Ishikawa (cell line): ENCODE data around the gene LDLR.

Experiments
- CEBPB ChIP-seq: IDR thresholded peaks from 2 replicates; pipeline ENCODE4 v1.6.1; 2012
- CREB1 ChIP-seq: IDR thresholded peaks from 2 replicates; pipeline ENCODE4 v1.6.1; 2012; ENCODE audit warnings: low read depth
- EGR1 ChIP-seq: IDR thresholded peaks from 2 replicates; pipeline ENCODE4 v1.6.1; 2012
- EP300 ChIP-seq: IDR thresholded peaks from 2 replicates; pipeline ENCODE4 v1.6.1; 2012; ENCODE audit warnings: borderline replicate concordance
- FOXM1 ChIP-seq: IDR thresholded peaks from 2 replicates; pipeline ENCODE4 v1.6.1; 2012; ENCODE audit warnings: low read depth, borderline replicate concordance
- NFIC ChIP-seq: IDR thresholded peaks from 2 replicates; pipeline ENCODE4 v1.6.1; 2012
- RAD21 ChIP-seq: IDR thresholded peaks from 2 replicates; pipeline ENCODE4 v1.6.1; 2012; ENCODE audit warnings: low read depth
- TAF1 ChIP-seq: IDR thresholded peaks from 2 replicates; pipeline ENCODE4 v1.6.1; 2012; ENCODE audit warnings: low read depth, mild to moderate bottlenecking
- TCF12 ChIP-seq: IDR thresholded peaks from 2 replicates; pipeline ENCODE4 v1.6.1; 2012; ENCODE audit warnings: low read depth
- TEAD4 ChIP-seq: IDR thresholded peaks from 2 replicates; pipeline ENCODE4 v1.6.1; 2012
- YY1 ChIP-seq: IDR thresholded peaks from 2 replicates; pipeline ENCODE4 v1.6.1; 2012; ENCODE audit warnings: low read depth
- ZBTB7A ChIP-seq: IDR thresholded peaks from 2 replicates; pipeline ENCODE4 v1.6.1; 2012; ENCODE audit warnings: low read depth
- TF ChIP-seq, protein P1 (sequence below): IDR thresholded peaks from 2 replicates; pipeline ENCODE4 v1.6.1; 2012; ENCODE audit warnings: low read depth, mild to moderate bottlenecking
- TF ChIP-seq, protein P2 (sequence below): IDR thresholded peaks from 2 replicates; pipeline ENCODE4 v1.6.1; 2012
- TF ChIP-seq, protein P3 (sequence below): IDR thresholded peaks from 2 replicates; pipeline ENCODE4 v1.6.1; 2012

The LDLR gene

DNA sequence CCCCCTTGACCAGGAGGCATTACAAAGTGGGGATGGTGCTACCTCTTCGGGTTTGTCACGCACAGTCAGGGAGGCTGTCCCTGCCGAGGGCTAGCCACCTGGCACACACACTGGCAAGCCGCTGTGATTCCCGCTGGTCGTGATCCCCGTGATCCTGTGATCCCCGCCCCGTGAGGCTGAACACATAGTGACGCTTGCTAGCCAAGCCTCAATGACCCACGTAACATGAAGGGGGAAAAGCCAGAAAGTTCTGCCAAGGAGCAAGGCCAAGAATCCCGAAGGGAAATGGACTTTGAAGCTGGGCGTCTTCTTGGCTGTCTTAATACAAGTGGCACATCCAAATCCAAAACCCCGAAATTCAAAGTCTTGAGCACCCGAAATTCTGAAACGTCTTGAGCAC is 13.7 kb downstream of the LDLR start:
- no peak for TF ChIP-seq CEBPB
- no peak for TF ChIP-seq EGR1

DNA sequence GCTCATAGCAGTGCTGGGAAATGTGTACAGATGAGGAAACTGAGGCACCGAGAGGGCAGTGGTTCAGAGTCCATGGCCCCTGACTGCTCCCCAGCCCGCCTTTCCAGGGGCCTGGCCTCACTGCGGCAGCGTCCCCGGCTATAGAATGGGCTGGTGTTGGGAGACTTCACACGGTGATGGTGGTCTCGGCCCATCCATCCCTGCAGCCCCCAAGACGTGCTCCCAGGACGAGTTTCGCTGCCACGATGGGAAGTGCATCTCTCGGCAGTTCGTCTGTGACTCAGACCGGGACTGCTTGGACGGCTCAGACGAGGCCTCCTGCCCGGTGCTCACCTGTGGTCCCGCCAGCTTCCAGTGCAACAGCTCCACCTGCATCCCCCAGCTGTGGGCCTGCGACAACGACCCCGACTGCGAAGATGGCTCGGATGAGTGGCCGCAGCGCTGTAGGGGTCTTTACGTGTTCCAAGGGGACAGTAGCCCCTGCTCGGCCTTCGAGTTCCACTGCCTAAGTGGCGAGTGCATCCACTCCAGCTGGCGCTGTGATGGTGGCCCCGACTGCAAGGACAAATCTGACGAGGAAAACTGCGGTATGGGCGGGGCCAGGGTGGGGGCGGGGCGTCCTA is 15.9 kb downstream of the LDLR start:
- TF ChIP-seq, protein P1, sequence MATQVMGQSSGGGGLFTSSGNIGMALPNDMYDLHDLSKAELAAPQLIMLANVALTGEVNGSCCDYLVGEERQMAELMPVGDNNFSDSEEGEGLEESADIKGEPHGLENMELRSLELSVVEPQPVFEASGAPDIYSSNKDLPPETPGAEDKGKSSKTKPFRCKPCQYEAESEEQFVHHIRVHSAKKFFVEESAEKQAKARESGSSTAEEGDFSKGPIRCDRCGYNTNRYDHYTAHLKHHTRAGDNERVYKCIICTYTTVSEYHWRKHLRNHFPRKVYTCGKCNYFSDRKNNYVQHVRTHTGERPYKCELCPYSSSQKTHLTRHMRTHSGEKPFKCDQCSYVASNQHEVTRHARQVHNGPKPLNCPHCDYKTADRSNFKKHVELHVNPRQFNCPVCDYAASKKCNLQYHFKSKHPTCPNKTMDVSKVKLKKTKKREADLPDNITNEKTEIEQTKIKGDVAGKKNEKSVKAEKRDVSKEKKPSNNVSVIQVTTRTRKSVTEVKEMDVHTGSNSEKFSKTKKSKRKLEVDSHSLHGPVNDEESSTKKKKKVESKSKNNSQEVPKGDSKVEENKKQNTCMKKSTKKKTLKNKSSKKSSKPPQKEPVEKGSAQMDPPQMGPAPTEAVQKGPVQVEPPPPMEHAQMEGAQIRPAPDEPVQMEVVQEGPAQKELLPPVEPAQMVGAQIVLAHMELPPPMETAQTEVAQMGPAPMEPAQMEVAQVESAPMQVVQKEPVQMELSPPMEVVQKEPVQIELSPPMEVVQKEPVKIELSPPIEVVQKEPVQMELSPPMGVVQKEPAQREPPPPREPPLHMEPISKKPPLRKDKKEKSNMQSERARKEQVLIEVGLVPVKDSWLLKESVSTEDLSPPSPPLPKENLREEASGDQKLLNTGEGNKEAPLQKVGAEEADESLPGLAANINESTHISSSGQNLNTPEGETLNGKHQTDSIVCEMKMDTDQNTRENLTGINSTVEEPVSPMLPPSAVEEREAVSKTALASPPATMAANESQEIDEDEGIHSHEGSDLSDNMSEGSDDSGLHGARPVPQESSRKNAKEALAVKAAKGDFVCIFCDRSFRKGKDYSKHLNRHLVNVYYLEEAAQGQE = no peak

DNA sequence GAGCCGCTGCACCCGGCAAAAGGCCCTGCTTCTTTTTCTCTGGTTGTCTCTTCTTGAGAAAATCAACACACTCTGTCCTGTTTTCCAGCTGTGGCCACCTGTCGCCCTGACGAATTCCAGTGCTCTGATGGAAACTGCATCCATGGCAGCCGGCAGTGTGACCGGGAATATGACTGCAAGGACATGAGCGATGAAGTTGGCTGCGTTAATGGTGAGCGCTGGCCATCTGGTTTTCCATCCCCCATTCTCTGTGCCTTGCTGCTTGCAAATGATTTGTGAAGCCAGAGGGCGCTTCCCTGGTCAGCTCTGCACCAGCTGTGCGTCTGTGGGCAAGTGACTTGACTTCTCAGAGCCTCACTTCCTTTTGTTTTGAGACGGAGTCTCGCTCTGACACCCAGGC is 17.2 kb downstream of the LDLR start:
- TF ChIP-seq RAD21 (no peak), NFIC (no peak), CREB1 (no peak), TEAD4 (no peak), TCF12 (no peak), EP300 (no peak), EGR1 (no peak), CEBPB (no peak), YY1 (no peak)
- TF ChIP-seq, protein P1 = no peak
- TF ChIP-seq, protein P2, sequence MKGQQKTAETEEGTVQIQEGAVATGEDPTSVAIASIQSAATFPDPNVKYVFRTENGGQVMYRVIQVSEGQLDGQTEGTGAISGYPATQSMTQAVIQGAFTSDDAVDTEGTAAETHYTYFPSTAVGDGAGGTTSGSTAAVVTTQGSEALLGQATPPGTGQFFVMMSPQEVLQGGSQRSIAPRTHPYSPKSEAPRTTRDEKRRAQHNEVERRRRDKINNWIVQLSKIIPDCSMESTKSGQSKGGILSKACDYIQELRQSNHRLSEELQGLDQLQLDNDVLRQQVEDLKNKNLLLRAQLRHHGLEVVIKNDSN = no peak

DNA sequence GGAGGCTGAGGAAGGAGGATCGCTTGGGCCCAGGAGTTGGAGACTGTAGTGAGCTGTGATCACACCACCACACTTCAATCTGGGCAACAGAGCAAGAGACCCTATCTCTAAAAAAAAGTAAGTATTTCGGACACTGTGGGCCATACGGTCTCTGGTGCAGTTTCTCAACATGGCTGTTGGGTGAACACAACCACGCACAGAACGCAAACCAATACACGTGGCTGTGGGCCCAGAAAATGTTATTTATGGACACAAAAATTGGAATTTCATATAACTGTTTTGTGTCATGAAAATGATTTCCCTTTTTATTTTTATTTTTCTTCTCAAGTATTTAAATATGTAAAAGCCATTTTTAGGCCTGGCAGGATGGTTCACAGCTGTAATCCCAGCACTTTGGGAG is 19.5 kb downstream of the LDLR start:
- TF ChIP-seq, protein P1 = no peak
- TF ChIP-seq YY1 (no peak), EP300 (no peak), RAD21 (no peak)

DNA sequence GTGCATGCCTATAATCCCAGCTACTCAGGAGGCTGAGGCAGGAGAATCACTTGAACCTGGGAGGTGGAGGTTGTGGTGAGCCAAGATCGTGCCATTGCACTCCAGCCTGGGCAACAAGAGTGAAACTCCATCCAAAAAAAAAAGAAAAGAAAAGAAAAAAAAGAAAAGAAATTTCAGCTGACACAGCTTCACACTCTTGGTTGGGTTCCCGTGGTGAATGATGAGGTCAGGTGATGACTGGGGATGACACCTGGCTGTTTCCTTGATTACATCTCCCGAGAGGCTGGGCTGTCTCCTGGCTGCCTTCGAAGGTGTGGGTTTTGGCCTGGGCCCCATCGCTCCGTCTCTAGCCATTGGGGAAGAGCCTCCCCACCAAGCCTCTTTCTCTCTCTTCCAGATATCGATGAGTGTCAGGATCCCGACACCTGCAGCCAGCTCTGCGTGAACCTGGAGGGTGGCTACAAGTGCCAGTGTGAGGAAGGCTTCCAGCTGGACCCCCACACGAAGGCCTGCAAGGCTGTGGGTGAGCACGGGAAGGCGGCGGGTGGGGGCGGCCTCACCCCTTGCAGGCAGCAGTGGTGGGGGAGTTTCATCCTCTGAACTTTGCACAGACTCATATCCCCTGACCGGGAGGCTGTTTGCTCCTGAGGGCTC is 22.0 kb downstream of the LDLR start:
- TF ChIP-seq CREB1 (no peak), EP300 (no peak), TEAD4 (no peak), TAF1 (no peak), ZBTB7A (no peak), TCF12 (no peak), RAD21 (no peak), NFIC (no peak), FOXM1 (no peak), YY1 (no peak), CEBPB (no peak), EGR1 (no peak)
- TF ChIP-seq, protein P3, sequence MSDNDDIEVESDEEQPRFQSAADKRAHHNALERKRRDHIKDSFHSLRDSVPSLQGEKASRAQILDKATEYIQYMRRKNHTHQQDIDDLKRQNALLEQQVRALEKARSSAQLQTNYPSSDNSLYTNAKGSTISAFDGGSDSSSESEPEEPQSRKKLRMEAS = no peak
- TF ChIP-seq, protein P2 = no peak
- TF ChIP-seq, protein P1 = no peak
